Measurements from ENCODE around the gene G3BP2. TPM values are rescaled to one million over a fixed set of nuclear protein-coding genes. Genes with fewer than 3 reads are reported as not detected.

Gene G3BP2
- total and polyA plus RNA-seq, 9 of the 15 experiments (the other 6 are each of a cell fraction or from before 2014, with no cell fraction given) = 25.2 to 222 (median 130) TPM

DNA sequence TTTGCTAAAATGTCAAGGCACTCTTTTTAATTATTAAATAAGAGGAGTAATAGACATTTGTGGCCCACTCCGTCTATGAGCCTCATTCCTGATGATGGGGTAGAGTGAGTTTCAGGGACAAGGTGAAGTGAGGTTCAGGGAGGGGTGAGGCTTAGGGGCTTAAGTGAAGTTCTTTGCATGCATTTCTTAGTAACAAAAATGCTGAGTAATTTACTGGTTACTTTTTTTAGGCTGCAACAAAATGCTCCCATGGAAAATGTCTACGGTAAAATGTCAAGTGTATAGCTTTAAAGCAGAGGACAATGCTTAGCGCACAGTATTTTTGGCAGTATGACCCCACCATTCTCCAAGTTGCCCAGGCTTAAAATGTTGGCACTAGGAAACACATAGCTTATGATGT, 49.2 kb upstream of the G3BP2 start:
- Histone ChIP-seq H4K20me1 (replicated peaks; ENCODE audit: control insufficient read depth, insufficient read depth, low read length) (no peaks in the 10 kb centered on the region), H3K9me3 (replicated peaks; ENCODE audit: control insufficient read depth, insufficient read depth, low read depth, low read length) (no peaks in the 10 kb centered on the region), H3K27me3 (ENCODE audit: control insufficient read depth in 2 of 2, insufficient read depth in 2 of 2, low read length in 2 of 2) (no peaks in the 10 kb centered on the region), H3K9me1 (ENCODE audit: control insufficient read depth, insufficient read depth, low read length) (no peaks in the 10 kb centered on the region), H3K4me1 (replicated peaks in 1 of 2; ENCODE audit: control insufficient read depth in 2 of 2, insufficient read depth in 2 of 2, low read length in 2 of 2) (peaks cover 9 to 26% of the 10 kb centered on the region in 2 experiments; a peak in 3 of 5 replicates), H3K4me2 (ENCODE audit: insufficient read depth, low read length) (peak overlapping the region; percentile 94), H2AFZ (ENCODE audit: low read depth, low read length) (peak overlapping the region; percentile 99; the same call in 1 of the 2 replicates), H3K79me2 (ENCODE audit: control insufficient read depth, insufficient read depth, low read length) (peaks cover 54% of the 10 kb centered on the region), H3K27ac (ENCODE audit: extremely low read depth, low read depth, low read length) (no peak overlapping the region; the same call in 2 of the 3 replicates), H3K4me3 (peak overlapping the region; percentile 77; the same call in 1 of the 2 replicates), H3K36me3 (ENCODE audit: control insufficient read depth, insufficient read depth, low read length) (peaks cover 3% of the 10 kb centered on the region; the same call in 1 of the 3 replicates), H3K9ac (ENCODE audit: insufficient read depth in 1 of 2, low read depth in 2 of 2, low read length in 2 of 2) (0 out of 4 replicates have a peak overlapping the region, but pooled peaks of 1 of the 2 experiments have one; percentile 97)
- in situ Hi-C loops (cut with MboI) = no loop called here
- DNase-seq (ENCODE audit: extremely low read depth in 1 of 4, low spot score in 3 of 4) (no peak), FAIRE-seq (peak; percentile 6), ATAC-seq (no peak)
- 9% methylated on average over 3 of the region's 3 CpGs for WGBS (ENCODE audit: insufficient coverage, low coverage, missing lambda C conversion rate)
- intact Hi-C loops (cut with micrococcal nuclease) = loop anchor here (5.0 kb wide), 2 partner anchors 125 to 210 kb away; partner anchors contain the start of genes RCHY1 and THAP6
- ChIA-PET POLR2A (interaction anchor here (0.6 to 4.0 kb wide), 3 partner anchors 10 to 49 kb away, joined by 3 to 57 read pairs (median 5); partner anchors contain the start of gene G3BP2), CTCF (ENCODE audit: low intra/inter-chr PET ratio) (no interaction called here)
- TF ChIP-seq ARHGAP35 (IDR thresholded peaks at IDR 0.05; ENCODE audit: partially characterized antibody) = no peak
- no peak for TF ChIP-seq SMC3 (conservative IDR thresholded peaks at IDR 0.05; ENCODE audit: insufficient read depth, low read depth, low read length)
- TF ChIP-seq, protein P1, sequence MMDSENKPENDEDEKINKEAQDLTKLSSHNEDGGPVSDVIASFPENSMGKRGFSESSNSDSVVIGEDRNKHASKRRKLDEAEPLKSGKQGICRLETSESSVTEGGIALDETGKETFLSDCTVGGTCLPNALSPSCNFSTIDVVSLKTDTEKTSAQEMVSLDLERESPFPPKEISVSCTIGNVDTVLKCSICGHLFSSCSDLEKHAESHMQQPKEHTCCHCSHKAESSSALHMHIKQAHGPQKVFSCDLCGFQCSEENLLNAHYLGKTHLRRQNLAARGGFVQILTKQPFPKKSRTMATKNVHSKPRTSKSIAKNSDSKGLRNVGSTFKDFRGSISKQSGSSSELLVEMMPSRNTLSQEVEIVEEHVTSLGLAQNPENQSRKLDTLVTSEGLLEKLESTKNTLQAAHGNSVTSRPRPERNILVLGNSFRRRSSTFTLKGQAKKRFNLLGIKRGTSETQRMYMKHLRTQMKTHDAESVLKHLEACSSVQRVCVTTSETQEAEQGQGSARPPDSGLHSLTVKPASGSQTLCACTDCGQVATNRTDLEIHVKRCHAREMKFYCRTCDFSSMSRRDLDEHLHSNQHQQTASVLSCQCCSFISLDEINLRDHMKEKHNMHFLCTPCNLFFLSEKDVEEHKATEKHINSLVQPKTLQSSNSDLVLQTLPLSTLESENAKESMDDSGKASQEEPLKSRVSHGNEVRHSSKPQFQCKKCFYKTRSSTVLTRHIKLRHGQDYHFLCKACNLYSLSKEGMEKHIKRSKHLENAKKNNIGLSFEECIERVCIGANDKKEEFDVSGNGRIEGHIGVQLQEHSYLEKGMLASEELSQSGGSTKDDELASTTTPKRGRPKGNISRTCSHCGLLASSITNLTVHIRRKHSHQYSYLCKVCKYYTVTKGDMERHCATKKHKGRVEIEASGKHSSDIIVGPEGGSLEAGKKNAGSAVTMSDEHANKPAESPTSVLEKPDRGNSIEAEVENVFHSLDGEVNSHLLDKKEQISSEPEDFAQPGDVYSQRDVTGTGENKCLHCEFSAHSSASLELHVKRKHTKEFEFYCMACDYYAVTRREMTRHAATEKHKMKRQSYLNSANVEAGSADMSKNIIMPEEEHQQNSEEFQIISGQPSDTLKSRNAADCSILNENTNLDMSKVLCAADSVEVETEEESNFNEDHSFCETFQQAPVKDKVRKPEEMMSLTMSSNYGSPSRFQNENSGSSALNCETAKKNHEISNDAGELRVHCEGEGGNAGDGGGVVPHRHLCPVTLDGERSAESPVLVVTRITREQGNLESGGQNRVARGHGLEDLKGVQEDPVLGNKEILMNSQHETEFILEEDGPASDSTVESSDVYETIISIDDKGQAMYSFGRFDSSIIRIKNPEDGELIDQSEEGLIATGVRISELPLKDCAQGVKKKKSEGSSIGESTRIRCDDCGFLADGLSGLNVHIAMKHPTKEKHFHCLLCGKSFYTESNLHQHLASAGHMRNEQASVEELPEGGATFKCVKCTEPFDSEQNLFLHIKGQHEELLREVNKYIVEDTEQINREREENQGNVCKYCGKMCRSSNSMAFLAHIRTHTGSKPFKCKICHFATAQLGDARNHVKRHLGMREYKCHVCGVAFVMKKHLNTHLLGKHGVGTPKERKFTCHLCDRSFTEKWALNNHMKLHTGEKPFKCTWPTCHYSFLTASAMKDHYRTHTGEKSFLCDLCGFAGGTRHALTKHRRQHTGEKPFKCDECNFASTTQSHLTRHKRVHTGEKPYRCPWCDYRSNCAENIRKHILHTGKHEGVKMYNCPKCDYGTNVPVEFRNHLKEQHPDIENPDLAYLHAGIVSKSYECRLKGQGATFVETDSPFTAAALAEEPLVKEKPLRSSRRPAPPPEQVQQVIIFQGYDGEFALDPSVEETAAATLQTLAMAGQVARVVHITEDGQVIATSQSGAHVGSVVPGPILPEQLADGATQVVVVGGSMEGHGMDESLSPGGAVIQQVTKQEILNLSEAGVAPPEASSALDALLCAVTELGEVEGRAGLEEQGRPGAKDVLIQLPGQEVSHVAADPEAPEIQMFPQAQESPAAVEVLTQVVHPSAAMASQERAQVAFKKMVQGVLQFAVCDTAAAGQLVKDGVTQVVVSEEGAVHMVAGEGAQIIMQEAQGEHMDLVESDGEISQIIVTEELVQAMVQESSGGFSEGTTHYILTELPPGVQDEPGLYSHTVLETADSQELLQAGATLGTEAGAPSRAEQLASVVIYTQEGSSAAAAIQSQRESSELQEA (IDR thresholded peaks at IDR 0.05; ENCODE audit: low read depth) = no peak
- no peak for TF ChIP-seq EWSR1 (IDR thresholded peaks at IDR 0.05; ENCODE audit: borderline replicate concordance, low read depth, partially characterized antibody)
- peak; percentile 72 for TF ChIP-seq ZNF316 (IDR thresholded peaks at IDR 0.05)
- TF ChIP-seq C11orf30 (IDR thresholded peaks at IDR 0.05; ENCODE audit: low read depth) = peak; percentile 58
- peak; percentile 67 for TF ChIP-seq NFE2 (IDR thresholded peaks at IDR 0.05; ENCODE audit: low read depth)
- TF ChIP-seq SIN3B (IDR thresholded peaks at IDR 0.05; ENCODE audit: low read depth) = no peak
- TF ChIP-seq ZNF75A (CRISPR knock-in tag; IDR thresholded peaks at IDR 0.05) = no peak
- no peak for TF ChIP-seq GTF2B (IDR thresholded peaks at IDR 0.05; ENCODE audit: extremely low read depth, insufficient read length)
- BruUV-seq (replicated peaks) = no TSS peak

Measured in K562 (cell line).